NCI-H774 (cell line): ENCODE results near the gene HNRNPK.
"Not testable (repeated sequence)": the region's sequence is repeated elsewhere in the genome, so short reads cannot be mapped to it uniquely, and the experiment has no call there.

Experiments
- DNase-seq: peaks from one replicate; lab custom pipeline; 2025; lab: John Stamatoyannopoulos, UW

The HNRNPK gene

DNA sequence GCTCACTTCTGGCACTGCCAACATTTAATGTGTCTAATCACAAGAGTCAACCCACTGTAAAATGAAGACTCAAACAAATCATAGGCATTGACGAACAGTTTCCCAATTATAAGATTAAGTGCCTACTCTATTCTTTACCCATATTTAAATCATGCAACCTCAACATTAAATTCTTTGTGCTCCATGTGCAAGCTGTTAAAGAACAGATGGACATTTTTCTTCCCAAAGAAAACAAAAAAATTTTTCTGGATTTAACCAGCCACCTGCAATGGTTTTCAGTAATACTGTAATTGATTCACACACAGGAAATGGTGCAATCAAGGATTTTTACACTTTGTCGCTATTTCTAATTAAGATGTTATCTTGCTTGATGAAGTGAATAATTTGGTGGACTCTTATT is 3.6 kb downstream of the HNRNPK start:
- DNase-seq, result no peak

DNA sequence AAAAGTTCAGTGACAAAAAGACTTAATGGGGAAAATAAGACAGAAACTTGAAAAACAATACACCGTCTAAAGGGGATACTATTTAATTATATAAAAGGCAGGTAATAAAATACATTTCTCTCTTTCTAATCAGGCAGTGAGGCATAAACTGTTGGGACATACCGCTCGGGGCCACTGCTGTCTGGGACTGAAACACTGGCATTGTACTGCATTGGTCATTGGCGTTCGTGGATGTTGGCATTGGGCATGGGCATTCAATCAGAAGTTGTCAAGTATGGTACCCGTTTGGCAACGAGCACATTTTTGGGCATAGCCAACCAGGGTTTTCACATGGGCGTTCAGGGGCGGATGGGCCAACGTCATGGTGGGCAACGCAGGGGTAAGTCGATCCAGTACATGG is 4.7 kb downstream of the HNRNPK start:
- DNase-seq, result no peak

GRCh38 chr9:83972286-83972685 is 7.7 kb downstream of the HNRNPK start:
- DNase-seq, result no peak

- no peak for DNase-seq
These were observed 8.5 kb downstream of the HNRNPK start for GRCh38 chr9:83971485-83971884.

DNA sequence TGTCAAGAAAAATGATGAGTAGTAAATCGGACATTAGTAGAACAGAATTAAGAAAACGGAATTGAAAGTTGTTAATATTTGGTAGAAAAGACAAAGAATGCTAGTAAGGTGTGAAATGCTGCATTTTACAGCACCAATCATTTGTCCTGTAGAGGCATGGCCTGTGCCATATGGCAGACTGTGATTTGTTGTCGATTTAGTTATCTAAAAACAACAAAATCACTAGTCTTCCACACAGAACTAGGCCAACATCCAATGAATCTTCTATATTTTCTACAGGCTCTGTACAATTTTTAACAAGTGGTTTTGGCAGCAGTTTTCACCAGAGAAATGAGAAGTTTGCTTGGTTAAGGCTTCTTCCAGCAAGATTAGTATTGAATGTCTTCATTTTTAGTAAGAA is 10.4 kb downstream of the HNRNPK start:
- DNase-seq, result no peak

DNA sequence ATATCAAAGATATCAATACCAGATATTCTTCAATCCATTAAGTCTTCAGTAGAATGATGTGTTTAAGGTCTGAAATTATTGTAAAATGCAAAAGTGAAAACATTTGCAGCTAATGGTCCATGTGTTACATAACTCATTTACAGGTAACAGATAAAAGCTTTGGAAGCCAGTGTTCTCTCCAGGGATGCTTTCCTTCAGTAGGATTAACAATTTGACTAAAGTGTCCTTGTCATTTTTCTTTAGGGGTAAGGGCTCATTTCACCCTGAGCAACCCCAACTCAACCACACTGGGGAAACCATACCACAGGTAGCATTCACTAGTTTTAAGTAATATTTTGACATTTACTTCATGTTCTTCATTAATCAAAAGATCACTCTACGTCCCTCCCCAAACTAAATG is 12.9 kb downstream of the HNRNPK start:
- DNase-seq, result no peak

DNA sequence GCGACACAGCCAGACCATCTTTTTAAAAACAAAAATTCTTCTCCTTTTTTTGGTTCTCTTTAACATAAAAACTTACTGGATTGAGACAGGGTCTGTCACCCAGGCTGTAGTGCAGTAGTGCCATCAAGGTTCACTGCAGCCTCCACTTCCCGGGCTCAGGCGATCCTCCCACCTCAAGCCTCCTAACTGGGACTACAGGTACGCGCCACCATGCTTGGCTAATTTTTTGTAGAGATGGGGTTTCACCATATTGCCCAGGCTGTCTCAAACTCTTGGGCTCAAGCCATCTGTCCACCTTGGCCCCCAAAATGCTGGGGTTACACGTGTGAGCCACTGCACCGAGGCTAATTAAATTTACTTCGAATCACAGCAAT is 13.8 kb downstream of the HNRNPK start:
- DNase-seq, result no peak

DNA sequence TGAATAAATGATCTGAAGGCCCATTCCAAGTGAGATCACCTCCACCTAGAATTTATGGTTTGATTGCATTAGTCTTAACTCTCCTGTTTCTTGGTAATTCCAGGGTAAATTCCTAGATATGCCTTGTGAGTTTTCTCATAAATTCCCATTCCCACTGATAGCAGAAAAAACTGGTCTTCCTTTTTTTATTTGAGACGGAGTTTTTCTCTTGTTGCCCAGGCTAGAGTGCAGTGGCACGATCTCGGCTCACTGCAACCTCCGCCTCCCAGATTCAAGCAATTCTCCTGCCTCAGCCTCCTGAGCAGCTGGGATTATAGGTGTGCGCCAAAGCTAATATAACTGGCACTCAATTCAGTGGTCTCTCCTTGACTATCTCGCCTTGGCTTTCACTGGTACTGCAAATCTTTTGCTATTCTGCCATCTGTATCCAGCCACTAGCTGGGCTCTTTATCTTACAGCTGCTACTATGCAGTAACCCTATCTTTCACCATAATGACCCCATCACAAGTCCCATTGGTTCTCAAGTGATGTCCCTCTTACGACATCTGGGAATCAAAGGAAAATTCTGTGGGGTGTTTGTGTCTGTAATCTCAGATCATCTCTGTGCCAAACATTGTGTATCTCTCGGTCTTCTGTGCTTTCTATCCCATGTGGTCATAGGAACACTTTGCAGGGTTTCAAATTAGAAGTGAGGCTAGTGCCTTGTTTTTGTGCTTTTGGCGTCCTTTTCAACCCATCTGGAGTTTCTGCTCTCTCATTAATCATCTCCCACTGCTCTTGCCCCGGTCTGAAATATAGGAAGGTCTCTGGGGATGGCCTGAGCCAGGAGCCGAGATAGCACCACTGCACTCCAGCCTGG is 14.4 kb downstream of the HNRNPK start:
- no peak for DNase-seq

DNA sequence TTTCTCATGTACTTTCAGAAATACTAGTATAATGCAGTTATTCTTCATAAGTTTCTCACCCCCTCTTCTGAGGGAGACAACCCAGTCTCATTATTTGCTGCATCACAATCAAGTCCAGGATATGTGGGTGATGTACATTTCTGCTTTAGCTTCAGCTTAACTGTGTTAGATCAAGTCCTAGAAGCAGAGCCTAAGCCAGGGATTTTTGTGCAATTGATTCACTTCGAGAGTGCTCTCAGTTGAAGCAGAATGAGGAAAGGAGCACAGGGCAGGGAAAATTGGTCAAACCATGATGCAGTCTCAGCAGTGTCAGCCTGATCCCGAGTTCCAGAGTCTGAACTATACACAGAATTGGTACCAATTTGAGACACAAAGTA is 15.1 kb downstream of the HNRNPK start:
- no peak for DNase-seq

GRCh38 chr9:83962165-83962564 is 17.9 kb downstream of the HNRNPK start:
- no peak for DNase-seq

- no peak for DNase-seq
These were observed 19.0 kb downstream of the HNRNPK start for GRCh38 chr9:83960991-83961390.

DNA sequence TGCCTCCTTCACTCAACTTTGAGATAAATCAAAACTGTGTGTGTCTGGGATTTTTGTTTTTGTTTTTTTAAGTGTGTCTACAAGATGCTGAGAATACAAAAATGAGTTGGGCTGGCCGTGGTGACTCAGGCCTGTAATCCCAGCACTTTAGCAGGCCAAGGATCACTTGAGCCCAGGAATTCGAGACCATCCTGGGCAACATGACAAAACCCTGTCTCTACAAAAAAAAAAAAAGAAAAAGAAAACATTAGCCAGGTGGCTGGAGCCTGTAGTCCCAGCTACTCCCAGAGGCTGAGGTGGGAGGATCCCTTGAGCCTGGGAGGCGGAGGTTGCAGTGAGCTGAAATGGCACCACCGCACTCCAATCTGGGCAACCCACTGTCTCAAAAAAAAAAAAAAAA is 21.0 kb downstream of the HNRNPK start:
- DNase-seq, result no peak

DNA sequence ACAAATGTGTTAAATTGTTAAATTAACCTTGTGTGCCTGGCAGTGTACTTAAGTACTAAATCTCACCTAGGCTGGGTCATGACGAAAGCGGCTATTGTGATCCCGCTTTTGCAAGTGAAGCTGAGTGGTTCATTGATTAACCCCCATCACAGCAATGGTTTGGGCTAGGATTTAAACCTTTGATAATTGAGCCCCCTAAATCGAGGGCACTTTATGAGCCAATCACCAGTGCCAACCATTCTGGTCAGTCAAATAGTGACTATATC is 22.8 kb downstream of the HNRNPK start:
- DNase-seq, result no peak

GRCh38 chr9:83956436-83957247 is 23.4 kb downstream of the HNRNPK start:
- DNase-seq, result peak; percentile 75

- DNase-seq, result no peak
These were observed 24.0 kb downstream of the HNRNPK start for GRCh38 chr9:83956086-83956435.

DNA sequence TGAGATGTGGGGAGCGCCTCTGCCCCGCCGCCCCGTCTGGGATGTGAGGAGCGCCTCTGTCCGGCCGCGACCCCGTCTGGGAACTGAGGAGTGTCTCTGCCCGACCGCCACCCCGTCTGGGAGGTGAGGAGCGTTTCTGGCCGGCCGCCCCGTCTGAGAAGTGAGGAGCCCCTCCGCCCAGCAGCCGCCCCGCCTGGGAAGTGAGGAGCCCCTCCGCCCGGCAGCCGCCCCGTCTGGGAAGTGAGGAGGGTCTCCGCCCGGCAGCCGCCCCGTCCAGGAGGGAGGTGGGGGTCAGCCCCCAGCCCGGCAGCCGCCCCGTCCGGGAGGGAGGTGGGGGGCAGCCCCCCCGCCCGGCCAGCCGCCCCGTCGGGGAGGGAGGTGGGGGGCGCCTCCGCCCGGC is 31.9 kb downstream of the HNRNPK start:
- not testable (repeated sequence) for DNase-seq

GRCh38 chr9:83940590-83941303 is 39.3 kb downstream of the HNRNPK start:
- DNase-seq, result no peak

- DNase-seq, result peak; percentile 45
These were observed 42.1 kb downstream of the HNRNPK start for GRCh38 chr9:83937861-83938455.

DNA sequence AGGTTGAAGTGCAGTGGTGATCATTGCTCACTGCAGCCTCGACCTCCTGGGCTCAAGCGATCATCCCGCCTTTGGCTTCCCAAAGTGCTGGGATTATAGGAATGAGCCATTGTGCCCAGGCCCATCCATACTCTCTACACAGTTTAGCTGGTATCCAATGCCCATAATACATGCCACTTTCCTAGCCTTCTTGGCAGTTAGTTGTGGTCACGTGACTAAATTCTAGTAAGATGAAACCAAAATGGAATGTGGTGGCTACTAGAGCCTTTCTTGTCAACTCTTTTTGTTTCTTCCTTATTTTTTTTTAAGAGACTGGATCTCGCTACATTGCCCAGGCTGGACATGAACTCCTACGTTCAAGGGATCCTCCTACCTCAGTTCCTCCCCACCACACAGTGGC is 43.5 kb downstream of the HNRNPK start:
- DNase-seq, result no peak

DNA sequence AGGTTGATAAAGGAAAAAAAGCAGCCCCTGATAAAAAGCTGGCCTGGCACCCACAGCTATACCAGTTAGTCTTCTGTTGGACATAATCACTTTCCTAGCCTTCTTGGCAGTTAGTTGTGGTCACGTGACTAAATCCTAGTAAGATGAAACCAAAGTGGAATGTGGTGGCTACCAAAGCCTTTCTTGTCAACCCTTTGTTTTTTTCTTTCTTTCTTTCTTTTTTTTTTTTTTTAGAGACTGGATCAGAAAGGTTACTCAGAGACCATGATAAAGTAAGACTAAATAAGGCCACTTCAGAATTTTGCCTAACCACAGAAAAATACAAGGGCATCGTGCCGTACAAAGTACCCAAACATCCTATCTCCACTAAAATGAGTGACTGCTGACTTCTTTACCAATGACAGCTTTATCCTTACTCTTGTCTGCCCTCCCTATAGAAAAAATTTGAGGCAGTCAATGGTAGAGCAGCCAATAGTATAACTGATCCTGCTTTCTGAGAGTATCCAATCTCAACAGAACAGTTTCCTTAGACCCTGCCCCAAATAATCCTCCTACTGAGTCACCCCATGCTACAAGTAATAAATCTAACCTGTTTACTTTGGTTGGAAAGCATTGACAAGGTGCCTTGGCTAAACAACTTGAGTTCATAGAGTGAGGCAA is 44.6 kb downstream of the HNRNPK start:
- no peak for DNase-seq

- no peak for DNase-seq
These were observed 45.3 kb downstream of the HNRNPK start for GRCh38 chr9:83934569-83935275.

GRCh38 chr9:83933790-83934189 is 46.2 kb downstream of the HNRNPK start:
- DNase-seq, result no peak
